Activated gamma-delta T cell (primary cell): ENCODE measurements around the gene TM4SF4.
"Not testable (repeated sequence)": the region's sequence is repeated elsewhere in the genome, so short reads cannot be mapped to it uniquely, and the experiment has no call there.

Source experiments
- DNase-seq: peaks from one replicate; lab custom pipeline; 2025; lab: John Stamatoyannopoulos, UW
- total RNA-seq, 2 donors: gene quantifications; one replicate each; lab custom pipeline; 2026; lab: John Stamatoyannopoulos, UW

The TM4SF4 gene, protein sequence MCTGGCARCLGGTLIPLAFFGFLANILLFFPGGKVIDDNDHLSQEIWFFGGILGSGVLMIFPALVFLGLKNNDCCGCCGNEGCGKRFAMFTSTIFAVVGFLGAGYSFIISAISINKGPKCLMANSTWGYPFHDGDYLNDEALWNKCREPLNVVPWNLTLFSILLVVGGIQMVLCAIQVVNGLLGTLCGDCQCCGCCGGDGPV
- 0 reads per million in 2 donors for total RNA-seq

DNA sequence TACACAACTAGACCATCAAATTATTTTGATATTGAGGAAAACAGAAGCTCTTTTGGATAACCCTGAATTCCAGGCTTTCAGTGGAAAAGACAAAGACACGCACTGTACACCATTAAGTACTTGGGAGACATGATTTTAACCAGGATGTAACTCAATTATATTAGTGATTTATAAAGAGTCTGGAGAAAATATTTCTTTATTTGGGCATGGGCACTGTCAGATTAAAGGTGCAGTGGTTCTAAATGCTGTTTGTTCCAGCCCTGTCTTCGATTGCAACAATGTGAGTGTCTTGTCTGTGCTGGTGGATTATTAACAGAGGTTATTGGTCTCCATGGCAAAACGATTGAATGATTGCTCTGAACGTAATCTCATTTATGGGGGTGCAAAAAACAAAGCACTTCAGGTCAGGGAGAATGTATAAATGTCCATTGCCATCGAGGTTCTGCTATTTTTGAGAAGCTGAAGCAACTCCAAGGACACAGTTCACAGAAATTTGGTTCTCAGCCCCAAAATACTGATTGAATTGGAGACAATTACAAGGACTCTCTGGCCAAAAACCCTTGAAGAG, at the start of gene TM4SF4:
TM4SF4 (plus strand) TSS at position 448 of the 568 bp plus-strand sequence. CDS start 181 bp downstream, outside the sequence.
- no peak for DNase-seq

DNA sequence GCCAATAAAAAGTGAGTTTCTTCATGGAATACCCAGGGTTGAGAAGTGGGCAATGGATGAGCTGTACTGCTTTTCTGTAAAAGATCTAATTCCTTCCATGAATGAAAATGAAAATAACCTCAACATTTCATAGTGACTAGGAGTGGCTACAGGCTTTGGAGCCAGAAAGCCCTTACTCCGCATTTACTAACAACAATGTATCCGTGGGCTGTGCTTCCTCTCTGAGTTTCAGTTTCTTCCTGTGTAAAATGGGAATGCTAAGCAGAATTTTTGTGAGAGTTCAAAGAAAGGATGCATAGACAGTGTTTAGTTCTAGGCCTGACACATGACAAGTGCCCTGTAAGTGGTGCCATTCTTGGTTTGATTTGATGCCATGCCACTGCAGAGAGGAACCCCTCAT, 49.6 kb upstream of the TM4SF4 start:
- DNase-seq: no peak

DNA sequence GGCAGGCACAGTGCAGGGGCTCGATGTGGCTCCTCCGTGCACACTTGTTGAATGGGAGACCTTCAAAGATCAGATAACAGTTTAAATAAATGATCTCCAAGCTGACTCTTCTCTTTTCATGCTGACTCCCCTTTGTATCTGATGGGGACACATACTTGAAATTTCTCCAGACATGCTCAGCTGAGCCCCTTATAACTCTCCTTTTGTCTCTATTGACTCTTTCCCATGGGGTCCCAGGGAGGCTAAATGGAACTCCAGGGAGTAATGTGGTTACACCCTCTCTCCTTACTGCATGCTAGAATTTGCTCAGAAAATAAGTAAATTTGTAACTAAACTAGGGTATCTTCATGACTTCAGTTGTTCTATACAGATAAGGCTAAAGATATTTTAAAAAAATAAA, 48.2 kb upstream of the TM4SF4 start:
- DNase-seq: no peak

DNA sequence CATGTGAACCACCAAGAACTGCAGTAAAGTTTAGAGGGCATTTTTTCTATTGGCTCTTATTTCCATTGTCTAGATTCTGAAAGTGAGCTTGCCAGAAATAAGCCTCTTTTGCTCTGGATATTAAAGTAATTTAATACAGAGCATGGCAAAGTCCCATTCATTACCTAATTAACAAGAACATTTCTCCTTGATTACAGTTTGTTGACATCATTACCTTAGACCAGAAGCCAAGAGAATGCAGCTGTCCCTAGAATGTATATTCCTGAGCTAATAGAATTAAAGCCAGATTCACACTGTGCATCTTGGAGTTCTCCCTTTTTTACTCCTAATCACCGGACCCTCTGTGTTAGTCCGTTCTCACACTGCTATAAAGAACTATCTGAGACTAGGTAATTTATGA, 46.4 kb upstream of the TM4SF4 start:
- no peak for DNase-seq

DNA sequence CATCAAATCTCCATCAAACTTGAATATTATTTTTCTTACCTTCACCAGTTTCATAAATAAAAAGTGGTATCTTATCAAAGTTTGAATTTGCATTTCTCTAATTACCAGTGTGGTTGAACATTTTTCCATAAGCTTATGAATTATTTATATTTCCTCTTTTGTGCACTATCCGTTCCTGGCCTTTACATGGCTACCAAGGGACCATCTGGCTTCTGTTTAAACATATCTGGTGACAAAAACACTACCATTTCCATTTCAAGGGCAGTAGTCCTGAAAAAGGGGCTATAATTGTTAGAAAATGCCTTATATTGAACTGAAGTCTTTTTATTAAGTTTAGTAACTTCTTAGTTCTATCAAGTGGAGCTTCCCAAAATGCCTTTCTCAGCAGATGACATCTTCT, 44.3 kb upstream of the TM4SF4 start:
- DNase-seq: no peak

DNA sequence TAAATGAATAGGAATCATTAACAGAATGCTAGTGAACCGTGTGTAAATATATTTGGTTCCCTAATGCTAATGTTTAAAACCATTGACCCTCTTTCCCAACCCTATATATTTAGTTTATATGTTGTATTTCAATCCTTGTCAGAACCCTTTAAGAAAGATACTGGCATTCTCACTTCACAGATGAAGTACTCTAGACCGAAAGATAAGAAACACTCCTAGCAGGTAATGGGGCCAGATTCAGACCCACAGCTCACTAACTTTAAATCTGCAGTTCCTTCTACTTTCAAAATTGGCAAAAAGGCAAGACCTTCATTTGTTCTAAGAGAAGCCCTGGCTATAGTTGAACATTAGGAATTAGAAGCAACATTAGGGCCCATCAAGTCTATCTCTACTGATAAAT, 42.3 kb upstream of the TM4SF4 start:
- DNase-seq: no peak

DNA sequence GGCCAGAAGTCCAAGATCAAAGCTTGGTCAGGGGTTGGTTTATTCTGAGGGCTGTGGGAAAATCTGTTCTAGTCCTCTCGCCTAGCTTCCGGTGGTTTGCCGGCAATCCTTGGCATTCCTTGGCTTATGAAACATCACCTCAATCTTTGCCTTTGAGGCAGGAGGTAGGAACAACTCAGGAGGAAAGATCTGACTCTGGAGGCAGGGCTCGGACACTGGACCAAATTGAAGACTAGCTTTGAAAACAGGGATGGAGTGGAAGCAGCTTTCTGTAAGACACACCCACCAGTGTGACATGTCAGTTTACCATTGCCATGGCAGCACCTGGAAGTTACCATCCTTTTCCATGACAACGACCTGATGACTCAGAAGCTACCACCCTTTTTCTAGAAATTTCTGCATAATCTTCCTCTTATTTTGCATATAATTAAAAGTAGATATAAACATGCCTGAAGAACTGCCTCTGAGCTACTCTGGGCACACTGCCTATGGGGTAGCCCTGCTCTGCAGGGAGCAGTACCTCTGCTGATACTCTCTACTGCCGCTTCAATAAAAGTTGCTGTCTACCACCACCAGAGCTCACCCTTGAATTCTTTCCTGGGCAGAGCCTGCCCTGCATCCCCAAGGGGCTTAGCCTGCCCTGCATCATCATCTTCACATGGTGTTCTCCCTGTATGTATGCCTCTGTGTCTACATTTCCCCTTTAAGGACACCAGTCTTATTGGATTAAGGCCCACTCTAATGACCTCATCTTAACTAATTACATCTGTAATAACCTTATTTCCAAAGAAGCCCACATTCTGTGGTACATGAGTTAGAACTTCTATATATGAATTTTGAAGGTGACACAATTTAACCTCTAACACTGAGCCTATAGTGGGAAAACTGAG, 38.3 kb upstream of the TM4SF4 start:
- DNase-seq: no peak

DNA sequence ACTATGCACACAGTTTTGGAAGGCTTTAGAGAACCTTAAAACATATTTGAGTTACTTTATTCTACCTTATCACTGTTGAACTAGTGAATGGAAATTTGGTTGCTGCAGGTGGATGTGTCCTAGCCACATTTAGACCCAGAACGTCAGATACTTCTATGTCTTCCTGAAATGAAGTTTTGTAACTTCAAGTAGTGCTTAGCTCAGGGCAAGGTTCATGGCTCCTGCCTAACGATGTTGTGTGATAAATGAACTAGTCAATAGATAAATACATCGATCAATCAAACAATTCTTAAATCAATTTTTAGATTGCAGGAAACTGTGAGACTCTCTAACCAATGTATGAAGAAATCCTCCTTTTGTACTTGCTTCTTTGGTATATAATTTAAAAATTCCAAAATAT, 37.2 kb upstream of the TM4SF4 start:
- no peak for DNase-seq

DNA sequence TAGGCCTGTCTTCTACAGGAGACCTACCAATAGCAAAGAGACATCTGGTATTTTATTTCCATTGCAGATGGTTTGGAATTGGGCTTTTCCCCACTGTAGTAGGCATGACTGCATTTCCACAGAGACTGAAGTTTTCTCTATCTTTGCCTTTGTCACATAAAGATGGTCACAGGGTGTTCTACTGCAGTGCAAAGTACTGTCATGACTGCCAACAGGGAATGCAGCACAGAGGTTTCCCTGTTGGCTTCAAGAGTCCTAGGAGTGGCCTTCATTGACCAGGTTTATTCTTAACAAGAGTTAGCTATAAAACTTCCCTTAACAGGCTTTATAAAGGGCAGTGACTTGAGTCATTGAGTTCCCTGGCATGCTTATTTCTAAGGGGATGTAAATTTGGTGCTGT, 36.8 kb upstream of the TM4SF4 start:
- no peak for DNase-seq

DNA sequence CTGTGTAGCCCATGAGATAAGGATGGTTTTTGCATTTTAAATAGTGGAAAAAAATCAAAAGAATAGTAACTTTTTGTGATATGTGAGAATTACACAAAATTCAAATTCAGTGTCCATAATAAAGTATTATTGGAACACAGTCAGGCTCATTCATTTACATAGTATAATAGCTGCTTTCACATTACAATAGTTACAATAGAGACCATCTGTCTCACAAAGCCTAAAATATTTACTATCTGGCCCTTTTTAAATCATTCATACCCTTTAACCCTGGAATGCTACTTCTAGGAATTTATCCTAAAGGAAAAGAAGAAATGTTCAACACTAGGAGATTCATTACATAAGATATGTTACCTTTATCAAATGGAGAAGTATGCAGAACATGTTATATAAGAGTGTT, 35.5 kb upstream of the TM4SF4 start:
- DNase-seq: no peak

DNA sequence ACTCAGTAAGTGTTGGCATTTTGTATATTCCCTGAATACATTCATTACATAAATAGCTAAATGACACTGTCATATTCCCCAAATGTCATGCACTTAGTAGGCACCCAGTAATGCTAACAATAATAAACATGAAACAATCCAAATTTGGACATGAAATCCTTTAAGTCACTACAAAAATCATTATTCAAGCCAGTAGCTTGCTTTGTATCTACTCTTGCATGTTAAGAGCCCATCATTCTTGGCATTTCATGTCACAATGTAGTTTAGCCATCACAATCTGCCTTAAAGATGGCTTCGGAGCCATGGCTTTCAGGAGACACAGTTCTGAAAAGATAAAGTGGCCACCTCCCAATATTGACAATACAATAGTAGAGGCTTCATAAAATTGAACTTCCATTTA, 32.9 kb upstream of the TM4SF4 start:
- DNase-seq: no peak

DNA sequence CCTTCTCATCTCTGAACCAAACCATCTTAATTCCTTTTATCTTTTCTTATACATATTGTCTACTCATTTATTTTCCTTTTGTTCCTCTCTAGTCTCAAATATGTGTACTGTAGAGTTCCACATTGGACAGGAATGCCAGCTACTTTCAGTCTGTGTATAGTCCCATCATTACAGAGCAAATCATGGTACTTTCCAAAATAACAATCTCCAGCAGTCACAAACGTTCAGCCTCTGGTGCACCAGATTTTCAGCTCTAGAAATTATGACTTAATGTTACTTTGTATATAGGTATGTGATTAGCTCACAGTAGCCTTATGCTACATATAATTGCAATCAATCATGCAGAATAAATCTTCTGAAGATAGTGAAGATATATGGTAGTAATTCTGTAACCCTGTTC, 32.5 kb upstream of the TM4SF4 start:
- DNase-seq: no peak

DNA sequence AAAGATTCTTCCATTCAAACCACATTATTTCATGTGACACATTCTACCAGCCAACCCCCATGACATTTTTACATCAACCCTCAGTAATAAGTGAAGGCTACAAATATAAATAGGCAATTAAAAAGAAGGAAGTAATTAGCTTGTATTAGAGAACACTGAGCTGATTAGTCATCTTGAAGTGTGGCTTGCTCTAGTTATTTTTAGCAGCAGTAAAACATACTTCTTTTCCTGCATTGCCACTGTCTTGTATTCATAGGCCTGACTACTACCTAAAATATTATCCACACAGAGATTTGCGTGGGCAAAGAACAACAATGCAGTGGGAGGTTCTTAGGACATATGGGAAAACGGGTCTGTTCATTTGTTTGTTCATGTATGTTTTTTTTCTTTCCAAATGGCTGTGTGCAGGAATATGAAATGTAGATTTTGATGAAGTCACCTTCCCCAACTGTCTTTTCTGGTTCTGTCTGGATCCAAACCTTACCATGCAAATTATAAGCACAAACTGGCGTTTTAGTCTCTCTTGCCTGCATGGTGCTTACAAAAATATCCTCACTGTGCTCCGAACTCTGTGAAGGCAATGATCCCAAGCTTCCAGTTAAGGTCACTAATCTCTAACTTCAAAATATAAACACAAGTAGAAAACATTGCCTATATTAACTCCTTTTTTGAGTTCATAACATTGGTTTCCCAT, 31.5 kb upstream of the TM4SF4 start:
- DNase-seq: no peak

DNA sequence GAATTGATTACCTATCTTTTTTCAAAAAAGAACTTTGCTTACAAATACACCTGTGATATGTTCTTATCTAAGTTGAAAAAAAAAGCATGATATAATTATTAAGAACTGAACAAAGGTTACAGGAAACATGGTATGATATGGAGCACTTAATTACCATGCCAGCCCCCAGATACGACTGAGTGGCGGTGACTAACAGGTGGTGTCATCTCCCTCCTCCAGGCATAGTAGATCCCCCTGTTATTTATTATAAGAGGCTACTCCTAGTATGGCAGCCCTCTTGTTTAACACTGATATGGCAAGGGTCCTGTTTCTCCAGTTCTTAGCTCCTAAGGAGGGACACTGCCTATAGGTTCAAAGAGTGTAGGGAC, 31.0 kb upstream of the TM4SF4 start:
- DNase-seq: no peak

DNA sequence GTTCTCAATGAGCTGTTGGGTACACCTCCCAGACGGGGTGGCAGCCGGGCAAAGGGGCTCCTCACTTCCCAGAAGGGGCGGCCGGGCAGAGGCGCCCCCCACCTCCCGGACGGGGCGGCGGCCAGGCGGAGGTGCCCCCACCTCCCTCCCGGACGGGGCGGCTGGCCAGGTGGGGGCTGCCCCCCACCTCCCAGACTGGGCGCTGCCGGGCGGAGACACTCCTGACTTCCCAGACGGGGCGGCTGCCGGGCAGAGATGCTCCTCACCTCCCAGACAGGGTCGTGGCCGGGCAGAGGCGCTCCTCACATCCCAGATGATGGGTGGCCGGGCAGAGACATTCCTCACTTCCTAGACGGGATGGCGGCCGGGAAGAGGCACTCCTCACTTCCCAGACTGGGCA, 29.6 kb upstream of the TM4SF4 start:
- not testable (repeated sequence) for DNase-seq

DNA sequence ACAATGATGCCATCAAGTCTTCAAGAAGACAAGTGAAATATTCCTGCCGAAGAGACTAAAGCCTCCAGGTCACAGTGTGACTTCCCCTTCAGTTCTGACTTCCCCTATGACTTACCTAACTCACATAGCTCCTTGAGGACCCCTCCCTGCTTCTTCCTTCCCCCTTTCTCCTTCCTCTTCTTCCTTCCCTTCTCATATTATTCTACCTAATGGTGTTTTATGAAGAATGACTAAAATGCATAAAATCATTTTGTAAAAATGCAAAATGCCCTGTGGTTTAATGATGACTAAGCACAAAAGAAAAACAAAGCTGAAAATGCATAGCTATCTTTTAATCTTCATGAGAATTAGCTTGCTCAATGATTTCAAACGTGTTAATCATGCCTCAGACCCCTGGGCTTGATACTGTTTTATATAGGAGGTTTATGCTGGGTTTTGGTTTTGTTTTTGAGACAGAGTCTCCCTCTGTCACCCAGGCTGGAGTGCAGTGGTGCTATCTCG, 26.1 kb upstream of the TM4SF4 start:
- DNase-seq: no peak

DNA sequence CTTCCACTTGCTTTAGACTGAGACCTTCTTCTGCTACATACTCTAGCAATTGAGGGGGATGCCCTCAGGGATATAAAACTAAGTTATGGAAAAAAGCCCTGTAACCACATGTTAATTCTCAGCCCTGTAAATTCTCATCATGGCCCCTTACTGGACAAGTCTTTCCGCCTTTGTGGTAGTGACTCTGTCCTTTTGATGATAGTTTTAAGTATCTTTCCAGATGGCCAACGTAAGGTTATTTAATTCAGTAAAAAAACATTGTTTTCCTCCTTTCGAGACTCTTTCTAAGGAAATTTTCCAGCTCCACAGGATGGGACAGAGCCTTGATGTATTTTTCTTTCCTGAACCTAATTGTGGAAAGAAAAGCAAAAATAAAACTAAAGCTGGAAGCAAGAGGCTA, 25.3 kb upstream of the TM4SF4 start:
- DNase-seq: no peak

DNA sequence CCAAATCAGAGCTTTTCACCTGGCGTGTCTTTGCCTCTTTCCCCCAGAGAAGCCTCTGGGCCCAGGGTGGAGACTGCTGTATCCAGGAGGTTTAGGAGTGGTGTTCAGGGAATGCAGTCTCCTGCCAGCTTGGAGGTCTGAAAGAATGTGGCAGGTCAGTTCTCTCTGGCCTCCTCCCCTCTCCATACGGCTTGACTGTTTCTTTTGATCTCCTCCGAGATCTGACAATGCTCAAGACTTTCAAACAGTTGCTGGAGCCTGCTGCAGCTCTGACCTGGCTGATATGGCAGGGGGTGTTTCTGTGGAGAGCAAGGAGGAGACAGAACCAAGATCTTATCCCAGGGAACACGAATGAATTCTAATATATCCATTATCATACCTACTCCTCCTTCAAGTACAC, 24.7 kb upstream of the TM4SF4 start:
- DNase-seq: no peak

DNA sequence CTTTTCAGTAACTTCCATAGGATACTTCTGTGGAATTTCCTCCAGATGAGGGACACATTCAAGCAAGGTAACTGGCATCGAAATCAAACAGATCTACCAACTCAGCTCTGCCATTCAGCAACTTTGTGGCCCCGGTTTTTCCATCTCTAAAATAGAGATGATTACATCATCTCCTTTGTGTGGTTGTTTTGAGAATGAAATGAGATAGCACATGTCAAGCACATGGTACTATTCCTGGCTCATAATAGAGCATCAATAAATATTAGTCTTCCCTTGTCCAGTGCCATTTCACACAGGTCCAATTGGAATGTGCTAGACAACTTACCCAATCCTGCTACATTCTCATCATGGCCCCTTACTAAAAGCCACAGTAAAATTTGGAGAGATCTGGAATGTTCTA, 24.2 kb upstream of the TM4SF4 start:
- no peak for DNase-seq

DNA sequence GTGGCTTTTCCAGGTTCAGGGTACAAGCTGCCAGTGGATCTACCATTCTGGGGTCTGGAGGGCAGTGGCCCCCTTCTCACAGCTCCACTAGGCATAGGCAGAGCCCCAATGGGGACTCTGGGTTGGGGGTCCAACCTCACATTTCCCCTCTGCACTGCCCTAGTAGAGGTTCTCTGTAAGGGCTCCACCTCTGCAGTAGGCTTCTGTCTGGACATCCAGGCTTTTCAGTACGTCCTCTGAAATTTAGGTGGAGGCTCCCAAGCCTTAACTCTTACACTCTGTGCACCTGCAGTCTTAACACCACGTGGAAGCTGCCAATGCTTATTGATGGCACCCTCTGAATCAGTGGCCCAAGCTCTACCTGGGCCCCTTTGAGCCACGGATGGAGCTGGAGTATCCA, 22.5 kb upstream of the TM4SF4 start:
- DNase-seq: no peak

DNA sequence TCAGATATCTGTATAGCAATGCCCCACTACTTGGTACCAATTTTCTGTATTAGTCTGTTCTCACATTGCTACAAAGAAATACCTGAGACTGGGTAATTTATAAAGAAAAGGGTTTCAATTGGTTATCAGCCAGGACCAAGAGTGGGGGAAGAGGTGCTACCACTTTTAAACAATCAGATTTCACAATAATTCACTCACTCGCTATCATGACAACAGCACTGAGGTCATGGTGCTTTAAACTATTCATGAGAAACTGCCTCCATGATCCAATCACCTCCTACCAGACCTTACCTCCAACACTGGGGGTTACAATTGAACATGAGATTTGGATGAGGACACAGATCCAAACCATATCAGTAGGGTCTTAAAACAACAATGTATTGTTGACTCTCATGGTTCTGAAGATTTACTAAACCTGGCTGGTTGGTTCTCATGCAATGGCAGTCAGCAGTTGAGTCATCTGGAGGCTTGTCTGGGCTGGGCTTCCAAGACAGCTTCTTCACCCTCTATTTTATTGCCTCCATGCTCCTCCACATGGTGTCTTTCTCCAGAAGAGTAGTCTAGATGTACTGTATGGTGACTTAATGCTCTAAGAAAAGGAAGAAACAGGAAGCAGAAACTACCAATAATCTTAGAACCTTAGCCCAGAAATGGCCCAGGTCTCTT, 21.2 kb upstream of the TM4SF4 start:
- DNase-seq: no peak

DNA sequence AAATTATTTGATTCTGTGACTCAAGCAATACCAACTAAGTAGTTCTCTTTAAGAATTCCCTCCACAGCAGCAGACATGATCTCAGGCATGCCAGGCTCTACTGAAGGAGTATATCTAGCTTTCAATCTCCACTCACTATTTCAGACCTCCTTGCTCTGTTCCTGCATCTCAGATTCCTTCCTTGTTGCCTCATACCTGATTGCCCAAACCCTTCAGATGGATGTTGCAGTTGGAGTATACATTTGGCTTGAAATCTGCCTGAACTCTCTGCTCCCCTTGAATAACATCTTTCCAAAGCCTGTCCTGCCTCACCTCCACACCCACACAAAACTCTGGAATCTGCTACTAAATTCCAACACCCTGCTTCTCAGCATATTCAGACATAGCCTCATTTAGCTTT, 19.8 kb upstream of the TM4SF4 start:
- no peak for DNase-seq
